Measurements from ENCODE around the gene ZNF804A. TPM values are rescaled to one million over a fixed set of nuclear protein-coding genes. Genes with fewer than 3 reads are reported as not detected.

ZNF804A gene
- total RNA-seq, 1 donor from 2014 or later: not detected

DNA sequence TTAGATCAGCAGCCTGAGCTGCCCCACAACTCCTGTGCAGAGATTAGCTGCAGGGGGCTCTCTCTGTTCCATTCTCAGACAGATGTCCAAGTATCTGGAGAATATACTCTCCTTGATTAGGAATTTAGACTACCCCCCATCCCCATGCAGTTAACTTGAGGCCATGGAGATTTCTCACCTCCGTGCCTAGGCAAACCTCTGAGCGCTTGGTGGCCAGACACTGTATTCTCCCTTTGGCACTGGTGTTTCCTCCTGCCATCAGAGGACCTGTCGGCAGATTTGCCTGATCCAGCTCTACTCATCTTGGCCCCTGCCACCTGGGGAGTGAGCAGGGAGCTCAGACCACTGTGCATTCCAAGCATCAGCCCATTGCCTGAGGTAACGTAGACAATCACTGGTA is 48.3 kb downstream of the ZNF804A start:
- Mint-ChIP-seq H3K27ac (no peak overlapping the region), H3K4me3 (no peak overlapping the region), H3K4me1 (no peaks in the 10 kb centered on the region), H3K27me3 (ENCODE audit: insufficient read depth, low read depth) (peaks cover 2% of the 10 kb centered on the region), H3K9me3 (no peaks in the 10 kb centered on the region), H3K36me3 (no peaks in the 10 kb centered on the region)
- H2AFZ ChIP-seq (replicated peaks): peak overlapping the region; percentile 46
- H3K4me1 ChIP-seq: no peaks in the 10 kb centered on the region
- no peaks in the 10 kb centered on the region for H3K9me3 ChIP-seq (ENCODE audit: low read depth)
- no peaks in the 10 kb centered on the region for H3K79me2 ChIP-seq (ENCODE audit: low read depth)
- no peak for DNase-seq (ENCODE audit: low spot score)
- no peak overlapping the region for H3K4me2 ChIP-seq
- H3K36me3 ChIP-seq: no peaks in the 10 kb centered on the region
- no peaks in the 10 kb centered on the region for H3K27me3 ChIP-seq
- no peak overlapping the region for H3K27ac ChIP-seq
- H3F3A ChIP-seq (ENCODE audit: low read depth): no peaks in the 10 kb centered on the region
- TF ChIP-seq, protein P1, sequence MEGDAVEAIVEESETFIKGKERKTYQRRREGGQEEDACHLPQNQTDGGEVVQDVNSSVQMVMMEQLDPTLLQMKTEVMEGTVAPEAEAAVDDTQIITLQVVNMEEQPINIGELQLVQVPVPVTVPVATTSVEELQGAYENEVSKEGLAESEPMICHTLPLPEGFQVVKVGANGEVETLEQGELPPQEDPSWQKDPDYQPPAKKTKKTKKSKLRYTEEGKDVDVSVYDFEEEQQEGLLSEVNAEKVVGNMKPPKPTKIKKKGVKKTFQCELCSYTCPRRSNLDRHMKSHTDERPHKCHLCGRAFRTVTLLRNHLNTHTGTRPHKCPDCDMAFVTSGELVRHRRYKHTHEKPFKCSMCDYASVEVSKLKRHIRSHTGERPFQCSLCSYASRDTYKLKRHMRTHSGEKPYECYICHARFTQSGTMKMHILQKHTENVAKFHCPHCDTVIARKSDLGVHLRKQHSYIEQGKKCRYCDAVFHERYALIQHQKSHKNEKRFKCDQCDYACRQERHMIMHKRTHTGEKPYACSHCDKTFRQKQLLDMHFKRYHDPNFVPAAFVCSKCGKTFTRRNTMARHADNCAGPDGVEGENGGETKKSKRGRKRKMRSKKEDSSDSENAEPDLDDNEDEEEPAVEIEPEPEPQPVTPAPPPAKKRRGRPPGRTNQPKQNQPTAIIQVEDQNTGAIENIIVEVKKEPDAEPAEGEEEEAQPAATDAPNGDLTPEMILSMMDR (IDR thresholded peaks at IDR 0.05): no peak
- H3K9ac ChIP-seq: no peak overlapping the region
- H4K20me1 ChIP-seq (ENCODE audit: low read depth): no peaks in the 10 kb centered on the region
- H3K4me3 ChIP-seq: no peak overlapping the region

DNA sequence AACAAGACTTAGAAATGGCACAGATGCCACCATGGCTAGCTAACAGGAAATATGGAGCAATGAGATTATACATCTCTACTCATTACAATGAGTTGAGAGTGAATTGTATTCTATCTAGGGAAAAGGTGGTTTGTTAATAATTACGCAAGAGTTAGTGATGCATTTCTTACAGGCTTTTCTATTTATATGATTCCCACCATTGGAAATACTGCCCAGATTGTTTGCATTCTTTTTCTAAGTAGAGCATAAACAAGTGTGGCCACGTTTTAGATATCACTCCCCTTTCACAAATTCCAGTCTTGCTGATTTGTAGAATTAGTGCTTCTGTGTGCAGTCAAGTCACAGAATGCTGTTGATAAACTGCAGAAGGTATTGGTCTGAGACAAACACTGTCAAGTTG is 56.6 kb downstream of the ZNF804A start:
- no peaks in the 10 kb centered on the region for H3K4me1 Mint-ChIP-seq
- H3K36me3 Mint-ChIP-seq: no peaks in the 10 kb centered on the region
- Histone ChIP-seq H4K20me1 (ENCODE audit: low read depth) (no peaks in the 10 kb centered on the region), H3K27ac (no peak overlapping the region), H3F3A (ENCODE audit: low read depth) (no peaks in the 10 kb centered on the region), H3K9me3 (ENCODE audit: low read depth) (no peaks in the 10 kb centered on the region), H3K36me3 (no peaks in the 10 kb centered on the region), H2AFZ (replicated peaks) (no peak overlapping the region), H3K9ac (no peak overlapping the region), H3K4me1 (no peaks in the 10 kb centered on the region), H3K4me3 (no peak overlapping the region), H3K27me3 (no peaks in the 10 kb centered on the region), H3K4me2 (no peak overlapping the region), H3K79me2 (ENCODE audit: low read depth) (no peaks in the 10 kb centered on the region)
- no peak overlapping the region for H3K27ac Mint-ChIP-seq
- no peak for DNase-seq (ENCODE audit: low spot score)
- TF ChIP-seq EZH2phosphoT487 (IDR thresholded peaks at IDR 0.05): no peak
- no peak for TF ChIP-seq EZH2 (IDR thresholded peaks at IDR 0.05)
- TF ChIP-seq, protein P1 (IDR thresholded peaks at IDR 0.05): no peak
- H3K27me3 Mint-ChIP-seq (ENCODE audit: insufficient read depth, low read depth): peaks cover 2% of the 10 kb centered on the region
- H3K4me3 Mint-ChIP-seq: no peak overlapping the region
- no peaks in the 10 kb centered on the region for H3K9me3 Mint-ChIP-seq

DNA sequence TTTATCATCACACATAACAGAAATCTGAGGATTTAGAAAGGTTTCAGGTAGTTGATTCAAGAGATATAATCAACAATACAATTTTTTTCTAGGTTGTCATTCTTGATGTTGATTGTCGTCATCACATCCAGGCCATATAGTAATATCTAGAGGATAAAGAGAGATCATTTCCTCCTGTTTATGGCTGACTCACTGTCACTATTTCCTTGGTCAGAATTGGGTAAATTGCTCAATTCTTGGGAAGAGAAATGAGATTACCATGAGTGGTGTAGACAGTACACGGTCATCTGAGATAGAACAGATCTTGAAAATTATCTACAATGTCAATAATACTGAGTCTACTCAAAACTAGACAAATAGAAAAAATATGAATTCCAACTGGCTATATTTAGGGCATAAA is 78.8 kb downstream of the ZNF804A start:
- DNase-seq (ENCODE audit: low spot score): no peak
- H3K27me3 Mint-ChIP-seq (ENCODE audit: insufficient read depth, low read depth): no peaks in the 10 kb centered on the region
- no peak overlapping the region for H3K4me2 ChIP-seq
- no peak overlapping the region for H3K27ac Mint-ChIP-seq
- no peak overlapping the region for H3K27ac ChIP-seq
- no peaks in the 10 kb centered on the region for H3K4me1 Mint-ChIP-seq
- H3K36me3 Mint-ChIP-seq: no peaks in the 10 kb centered on the region
- no peaks in the 10 kb centered on the region for H3K27me3 ChIP-seq
- no peak overlapping the region for H3K4me3 ChIP-seq
- peaks cover 4% of the 10 kb centered on the region for H3K9me3 Mint-ChIP-seq
- no peak overlapping the region for H2AFZ ChIP-seq (replicated peaks)
- H4K20me1 ChIP-seq (ENCODE audit: low read depth): no peaks in the 10 kb centered on the region
- H3K4me1 ChIP-seq: no peaks in the 10 kb centered on the region
- no peaks in the 10 kb centered on the region for H3K9me3 ChIP-seq (ENCODE audit: low read depth)
- TF ChIP-seq, protein P1 (IDR thresholded peaks at IDR 0.05): no peak
- TF ChIP-seq EZH2phosphoT487 (IDR thresholded peaks at IDR 0.05) (no peak), EZH2 (IDR thresholded peaks at IDR 0.05) (no peak)
- H3K4me3 Mint-ChIP-seq: no peak overlapping the region
- no peaks in the 10 kb centered on the region for H3K36me3 ChIP-seq
- no peak overlapping the region for H3K9ac ChIP-seq
- no peaks in the 10 kb centered on the region for H3F3A ChIP-seq (ENCODE audit: low read depth)
- no peaks in the 10 kb centered on the region for H3K79me2 ChIP-seq (ENCODE audit: low read depth)

Measured in neural progenitor cell (in vitro differentiated cells).